SK-MEL-5 (cell line): ENCODE results near the gene DSTN. TPM values are rescaled to one million over a fixed set of nuclear protein-coding genes. Genes with fewer than 3 reads are reported as not detected.
A peak's percentile ranks its signal among the peaks of the same experiment; 100 is the strongest.

Experiments
- DNase-seq: peaks from one replicate; pipeline ENCODE4 v3.0.0-alpha.2; 2016; ENCODE audit warnings: low read depth, low spot score
- in situ Hi-C: cut with HindIII; loops from 2 replicates; pipeline ENCODE4 v1.10.0; 2016; ENCODE audit warnings: low sequenced_read_pairs, high pct_unique_total_duplicates, low pct_unique_long_range_greater_than_20kb
- total RNA-seq: library from RNA; depleted of rRNA; stranded (reverse); fragments of >200 nt; shearing (Covaris generic); gene quantifications from 2 replicates; pipeline ENCODE4 v1.2.3, GENCODE V29; 2014

The DSTN gene
- total RNA-seq, 1 experiment from 2014 or later = 180 TPM

- in situ Hi-C loops = no loop called here
- DNase-seq = no peak
Measured at GRCh38 chr20:17614812-17615644, 45.2 kb downstream of the DSTN start.

- in situ Hi-C loops = no loop called here
Measured at GRCh38 chr20:17615645-17616479, 46.0 kb downstream of the DSTN start.

GRCh38 chr20:17616480-17617211 is 46.8 kb downstream of the DSTN start:
- DNase-seq = no peak
- in situ Hi-C loops = no loop called here

More at GRCh38 chr20:17615645-17616479, 46.0 kb downstream of the DSTN start:
- DNase-seq = no peak

GRCh38 chr20:17617212-17617867 is 47.5 kb downstream of the DSTN start:
- in situ Hi-C loops = no loop called here
- DNase-seq = peak; percentile 67

GRCh38 chr20:17617868-17618672 is 48.2 kb downstream of the DSTN start:
- in situ Hi-C loops = no loop called here
- DNase-seq = no peak

GRCh38 chr20:17618673-17619013 is 48.8 kb downstream of the DSTN start:
- in situ Hi-C loops = no loop called here

GRCh38 chr20:17619351-17620093 is 49.6 kb downstream of the DSTN start:
- in situ Hi-C loops = no loop called here
- DNase-seq = no peak

More at GRCh38 chr20:17618673-17619013, 48.8 kb downstream of the DSTN start:
- no peak for DNase-seq

- in situ Hi-C loops = no loop called here
- DNase-seq = no peak
Measured at GRCh38 chr20:17620371-17621228, 50.7 kb downstream of the DSTN start.

GRCh38 chr20:17621229-17621968 is 51.5 kb downstream of the DSTN start:
- in situ Hi-C loops = no loop called here
- DNase-seq = no peak

- in situ Hi-C loops = no loop called here
- DNase-seq = no peak
Measured at GRCh38 chr20:17622086-17622850, 52.4 kb downstream of the DSTN start.

GRCh38 chr20:17622851-17623508 is 53.1 kb downstream of the DSTN start:
- DNase-seq = no peak

GRCh38 chr20:17624070-17624469 is 54.2 kb downstream of the DSTN start:
- in situ Hi-C loops = no loop called here
- no peak for DNase-seq

More at GRCh38 chr20:17622851-17623508, 53.1 kb downstream of the DSTN start:
- in situ Hi-C loops = no loop called here

GRCh38 chr20:17624551-17625245 is 54.8 kb downstream of the DSTN start:
- DNase-seq = no peak
- in situ Hi-C loops = no loop called here
